Stimulated activated CD8-positive, alpha-beta memory T cell treated with anti-CD3 and anti-CD28 coated beads, Interleukin-7, amount 100 ng/mL, for 48 hours (primary cell): ENCODE measurements around the gene MAGI2.
"Not testable (repeated sequence)": the region's sequence is repeated elsewhere in the genome, so short reads cannot be mapped to it uniquely, and the experiment has no call there.

Source experiments
- DNase-seq, 2 donors: peaks; one replicate each; pipeline ENCODE4 v3.0.0-alpha.2; 2020; ENCODE audit warnings: low read depth in 1 of 2; ENCODE audit errors: extremely low read depth in 1 of 2

The MAGI2 gene

GRCh38 chr7:78329001-78329655 lies 1124.3 kb downstream of the MAGI2 start:
- DNase-seq: no peak

- DNase-seq: no peak
Observed at GRCh38 chr7:78327718-78328117, 1125.7 kb downstream of the MAGI2 start.

DNA sequence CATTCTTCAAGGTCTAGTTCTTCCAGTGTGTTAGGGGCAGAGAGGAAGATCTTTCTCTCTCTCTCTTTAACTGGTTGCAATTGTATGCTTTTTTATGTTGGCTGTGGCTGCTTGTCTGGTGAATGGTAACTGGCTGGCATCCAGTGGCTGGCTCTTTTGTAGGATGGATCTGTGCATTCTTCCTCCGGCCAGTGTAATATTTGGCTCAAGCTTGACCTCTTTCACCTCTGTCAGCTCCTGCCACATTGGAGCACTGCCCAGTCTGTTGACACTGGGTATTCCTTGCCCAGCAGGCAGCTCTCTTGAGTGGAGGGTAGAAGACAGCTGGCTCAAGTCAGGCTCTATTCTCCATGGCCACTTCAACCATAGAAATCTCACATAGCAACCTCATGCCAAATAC lies 1126.6 kb downstream of the MAGI2 start:
- no peak for DNase-seq

- DNase-seq: no peak
Observed at GRCh38 chr7:78326189-78326588, 1127.3 kb downstream of the MAGI2 start.

GRCh38 chr7:78323118-78323517 lies 1130.3 kb downstream of the MAGI2 start:
- DNase-seq: no peak

DNA sequence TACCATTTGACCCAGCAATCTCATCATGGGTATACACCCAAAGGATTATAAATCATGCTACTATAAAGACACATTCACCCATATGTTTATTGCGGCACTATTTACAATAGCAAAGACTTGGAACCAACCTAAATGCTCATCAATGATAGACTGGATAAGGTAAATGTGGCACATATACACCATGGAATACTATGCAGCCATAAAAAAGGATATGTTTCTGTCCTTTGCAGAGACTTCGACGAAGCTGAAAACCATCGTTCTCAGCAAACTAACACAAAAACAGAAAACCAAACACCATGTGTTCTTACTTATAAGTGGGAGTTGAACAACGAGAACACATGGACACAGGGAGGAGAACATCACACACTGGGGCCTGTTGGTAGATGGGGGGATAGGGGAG lies 1131.2 kb downstream of the MAGI2 start:
- DNase-seq: not testable (repeated sequence)

DNA sequence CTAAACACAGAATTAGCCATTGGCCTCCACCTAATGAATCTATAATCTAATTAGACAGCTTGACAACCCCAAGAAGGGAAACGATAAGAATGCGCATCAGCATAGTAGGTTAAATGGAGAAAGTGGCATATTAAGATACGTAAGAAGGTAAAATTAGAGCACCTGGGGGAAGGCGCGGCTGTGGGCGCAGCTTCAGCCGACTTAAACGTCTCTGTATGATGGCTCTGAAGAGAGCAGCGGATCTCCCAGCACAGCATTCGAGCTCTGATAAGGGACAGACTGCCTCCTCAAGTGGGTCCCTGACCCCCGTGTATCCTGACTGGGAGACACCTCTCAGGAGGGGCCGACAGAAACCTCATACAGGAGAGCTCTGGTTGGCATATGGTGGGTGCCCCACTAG lies 1136.1 kb downstream of the MAGI2 start:
- DNase-seq: no peak

- no peak for DNase-seq
Observed at GRCh38 chr7:78316110-78316509, 1137.4 kb downstream of the MAGI2 start.

DNA sequence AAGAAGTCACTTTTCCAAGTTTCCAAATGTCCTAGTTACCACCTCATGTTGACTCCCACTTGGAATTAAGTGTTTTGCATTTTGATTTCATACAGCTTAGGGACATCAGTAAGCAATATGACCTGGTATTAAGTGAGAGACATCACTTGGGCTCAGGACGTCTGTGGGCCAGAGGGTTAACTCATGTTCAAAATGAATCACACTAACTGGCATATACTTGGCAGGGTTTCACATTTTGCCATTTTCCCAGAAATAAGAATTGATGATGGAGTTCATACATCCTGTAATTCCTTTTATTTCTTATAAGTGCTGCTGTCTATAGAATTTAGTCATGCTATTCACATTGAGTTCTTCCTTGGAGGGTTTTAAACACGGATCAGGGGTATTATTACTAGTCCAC lies 1138.3 kb downstream of the MAGI2 start:
- DNase-seq: no peak

GRCh38 chr7:78311181-78311580 lies 1142.3 kb downstream of the MAGI2 start:
- no peak for DNase-seq

- DNase-seq: no peak
Observed at GRCh38 chr7:78307892-78308291, 1145.6 kb downstream of the MAGI2 start.

DNA sequence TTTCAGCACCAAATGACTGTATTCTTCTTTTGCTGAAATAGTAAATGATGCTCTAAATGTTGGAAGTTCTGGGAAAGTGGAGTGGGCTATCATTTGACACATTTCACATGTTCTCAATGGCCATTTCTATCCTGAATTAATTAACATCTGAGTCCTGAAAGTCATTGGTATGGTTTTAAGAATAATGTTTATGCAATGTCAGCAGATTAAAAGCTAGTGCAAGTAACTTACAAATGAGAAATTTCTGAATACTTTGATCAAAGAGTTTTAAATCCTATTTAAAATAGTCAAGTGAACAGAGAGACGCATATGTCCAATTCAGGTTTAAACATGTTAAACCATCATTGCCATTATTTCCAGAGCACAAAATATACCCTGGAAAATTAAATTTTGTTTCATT lies 1146.8 kb downstream of the MAGI2 start:
- DNase-seq: no peak

DNA sequence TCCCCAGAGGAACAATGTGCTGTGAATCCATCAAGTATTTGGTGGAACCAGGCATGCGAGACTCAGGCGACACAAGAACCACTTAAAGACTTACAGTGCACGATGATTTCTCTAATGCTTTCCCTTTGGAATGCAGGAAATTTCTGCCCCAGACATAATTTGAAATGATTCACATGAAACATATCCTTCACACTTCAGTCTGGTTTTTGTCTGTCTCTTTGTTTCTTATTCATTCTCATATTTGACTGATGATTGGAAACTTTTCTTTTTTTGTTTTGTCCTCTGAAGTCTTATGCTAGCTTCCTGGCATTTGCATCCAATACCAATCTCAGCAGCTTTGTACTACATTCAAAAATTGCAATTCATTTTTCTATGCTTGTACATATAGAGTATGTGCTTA lies 1152.1 kb downstream of the MAGI2 start:
- no peak for DNase-seq

- DNase-seq: no peak
Observed at GRCh38 chr7:78299088-78299487, 1154.4 kb downstream of the MAGI2 start.

- no peak for DNase-seq
Observed at GRCh38 chr7:78296644-78297371, 1156.7 kb downstream of the MAGI2 start.

GRCh38 chr7:78296046-78296597 lies 1157.3 kb downstream of the MAGI2 start:
- no peak for DNase-seq

GRCh38 chr7:78289471-78289870 lies 1164.0 kb downstream of the MAGI2 start:
- not testable (repeated sequence) for DNase-seq

- DNase-seq: no peak
Observed at GRCh38 chr7:78284945-78285344, 1168.5 kb downstream of the MAGI2 start.

GRCh38 chr7:78280276-78280675 lies 1173.2 kb downstream of the MAGI2 start:
- DNase-seq: no peak

- no peak for DNase-seq
Observed at GRCh38 chr7:78279457-78279856, 1174.0 kb downstream of the MAGI2 start.

DNA sequence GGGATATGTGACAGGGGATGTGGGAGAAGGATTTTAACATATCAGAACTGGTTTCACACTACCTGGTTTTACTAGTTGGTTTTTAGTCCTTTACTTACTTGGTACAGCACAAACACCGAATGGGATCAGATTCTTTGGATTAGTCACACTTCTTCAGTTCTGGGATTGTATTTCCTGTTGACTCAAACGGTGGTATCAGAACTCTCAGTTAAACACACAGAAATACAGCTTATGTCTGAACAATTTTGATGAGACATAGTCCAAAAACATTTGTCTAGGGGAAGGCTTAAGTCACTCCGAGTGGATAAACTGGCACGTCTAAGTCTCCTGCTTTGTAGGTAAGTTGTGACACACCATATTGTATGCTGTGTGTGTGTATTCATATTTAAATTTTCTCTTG lies 1174.4 kb downstream of the MAGI2 start:
- DNase-seq: no peak

DNA sequence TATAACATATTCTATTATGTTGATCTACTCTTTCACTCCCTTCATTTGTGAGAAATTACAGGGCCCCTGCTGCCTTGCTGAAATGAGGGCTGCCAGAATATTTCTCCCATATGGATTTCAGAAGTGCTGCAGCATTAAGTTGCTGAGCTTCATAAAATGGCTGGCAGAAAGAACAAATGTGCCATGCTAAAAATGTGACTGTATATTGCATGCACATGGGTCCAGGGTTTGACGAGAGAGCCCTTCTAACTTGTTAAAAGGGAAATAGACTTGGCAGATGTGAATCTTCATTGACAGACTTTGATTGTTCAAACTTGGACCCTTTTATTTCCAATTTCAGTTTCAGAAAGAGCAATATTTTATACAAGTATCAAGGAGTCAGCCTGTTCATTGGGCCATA lies 1186.3 kb downstream of the MAGI2 start:
- no peak for DNase-seq
